Germinal center (tissue), 1 donor: ENCODE measurements around the gene LYRM4.
"Not testable (repeated sequence)": the region's sequence is repeated elsewhere in the genome, so short reads cannot be mapped to it uniquely, and the experiment has no call there.

Source experiments
- DNase-seq: peaks from one replicate; pipeline ENCODE4 v3.0.0; 2012; ENCODE audit warnings: mixed read lengths, low spot score

LYRM4 gene

GRCh38 chr6:5121956-5122355 lies 138.8 kb downstream of the LYRM4 start:
- DNase-seq = no peak

DNA sequence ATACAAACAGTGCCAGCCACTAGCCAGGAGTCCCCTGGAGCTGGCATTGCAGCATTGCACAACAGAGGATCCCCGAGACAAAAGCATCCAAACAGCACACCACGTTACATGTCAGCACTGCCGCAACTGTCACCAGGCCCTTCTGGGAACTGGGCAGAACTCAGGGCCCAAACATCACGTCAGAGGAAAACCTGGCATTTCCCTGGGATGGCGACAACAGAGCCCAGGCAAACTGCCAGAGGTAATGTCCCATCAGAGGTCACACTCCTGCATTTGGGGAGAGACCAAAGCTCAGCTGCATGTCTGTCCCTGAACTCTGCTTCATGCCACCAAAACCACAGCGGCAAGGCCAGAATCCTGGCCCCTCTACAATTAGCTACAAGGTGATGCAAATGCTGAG lies 139.3 kb downstream of the LYRM4 start:
- no peak for DNase-seq

- not testable (repeated sequence) for DNase-seq
These were observed 140.2 kb downstream of the LYRM4 start for GRCh38 chr6:5120543-5120942.

DNA sequence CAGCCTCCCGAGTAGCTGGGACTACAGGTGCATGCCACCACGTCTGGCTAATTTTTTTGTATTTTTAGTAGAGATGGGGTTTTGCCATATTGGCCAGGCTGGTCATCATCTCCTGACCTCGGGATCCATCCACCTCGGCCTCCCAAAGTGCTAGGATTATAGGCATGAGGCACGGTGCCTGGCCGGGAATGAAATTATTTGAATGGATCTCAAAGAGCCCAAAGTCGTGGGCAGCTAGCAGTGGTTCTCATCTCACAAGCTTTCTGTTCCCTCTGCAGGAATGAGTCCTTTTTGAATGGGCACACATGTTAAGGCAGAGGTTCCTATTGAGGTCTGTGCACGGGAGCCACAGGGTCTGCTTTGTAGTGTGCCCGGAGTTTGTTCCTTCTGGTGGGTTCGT lies 140.7 kb downstream of the LYRM4 start:
- DNase-seq = no peak

GRCh38 chr6:5119090-5119951 lies 141.4 kb downstream of the LYRM4 start:
- DNase-seq = no peak

DNA sequence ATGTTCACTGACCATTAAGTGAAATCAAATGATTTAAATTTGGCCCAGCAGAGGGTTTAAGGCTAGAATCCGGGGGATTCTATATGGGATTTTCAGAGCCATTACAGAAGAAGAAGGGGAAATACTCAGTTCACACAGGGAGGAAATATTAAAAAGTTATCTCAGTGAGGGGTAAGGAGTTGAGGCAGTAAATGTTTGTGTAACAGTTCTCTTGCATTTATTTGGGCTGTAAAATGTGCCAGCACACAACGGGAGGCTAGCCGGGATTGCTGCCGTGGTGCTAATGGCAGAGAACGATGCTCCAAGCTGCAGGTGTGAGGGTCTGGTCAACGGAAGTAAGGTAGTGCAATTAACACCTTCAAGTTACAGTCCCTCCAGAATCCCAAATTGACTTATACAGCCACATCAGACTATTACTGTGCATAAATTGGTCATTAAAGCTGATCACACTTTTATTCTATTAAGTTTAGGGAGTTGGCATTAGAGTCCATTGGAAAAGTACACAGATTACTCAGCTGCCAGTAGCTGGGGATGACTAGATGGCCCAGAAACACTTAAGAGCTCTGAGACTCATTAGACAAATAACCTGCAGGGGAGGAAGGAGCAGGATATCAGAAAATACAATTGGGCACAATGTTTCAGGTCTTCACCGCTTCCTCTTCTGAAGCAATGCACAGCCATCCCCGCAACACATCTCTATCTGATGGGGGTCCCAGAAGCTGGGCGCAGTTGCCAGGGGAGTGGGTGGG lies 144.3 kb downstream of the LYRM4 start:
- DNase-seq = no peak

DNA sequence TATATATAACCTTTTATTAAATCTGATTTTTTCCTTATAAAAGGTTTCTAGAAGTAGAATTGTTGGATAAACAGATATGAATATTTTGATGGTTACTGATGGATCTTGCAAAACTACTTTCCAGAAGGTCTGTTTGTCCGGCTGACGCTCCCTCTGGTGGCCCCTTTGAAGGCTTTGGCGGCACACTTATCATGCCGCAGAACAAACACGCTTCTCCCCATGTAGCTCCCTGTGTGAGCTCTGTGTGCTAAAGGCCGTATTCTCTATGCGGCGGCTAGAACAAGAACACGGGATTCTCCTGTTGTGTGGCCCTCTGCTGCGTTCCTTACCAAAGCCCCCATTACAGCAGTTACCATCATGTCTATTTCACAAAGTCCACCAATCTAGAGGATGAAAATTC lies 145.6 kb downstream of the LYRM4 start:
- DNase-seq = no peak

- no peak for DNase-seq
These were observed 147.7 kb downstream of the LYRM4 start for GRCh38 chr6:5113096-5113495.

- DNase-seq = no peak
These were observed 148.5 kb downstream of the LYRM4 start for GRCh38 chr6:5112066-5112799.

DNA sequence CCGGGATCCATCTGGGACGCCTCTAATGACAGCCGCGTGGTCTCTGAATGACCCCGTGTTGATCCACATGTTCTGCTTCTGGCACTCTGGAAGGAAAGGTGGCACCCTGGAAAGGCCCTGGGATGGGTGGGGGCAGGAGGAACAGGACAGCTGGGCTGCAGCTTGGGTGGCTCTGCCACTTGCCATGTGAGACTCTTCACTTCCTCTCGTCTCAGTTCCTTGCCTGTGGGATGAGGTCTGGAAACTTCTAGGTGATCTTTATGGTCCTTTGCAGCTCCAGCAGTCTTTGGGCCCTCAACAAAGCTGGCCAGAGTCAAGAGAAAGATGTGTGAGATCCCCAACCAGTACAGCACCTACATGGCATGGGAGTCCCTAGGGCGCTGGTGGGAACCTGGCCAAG lies 149.1 kb downstream of the LYRM4 start:
- no peak for DNase-seq

DNA sequence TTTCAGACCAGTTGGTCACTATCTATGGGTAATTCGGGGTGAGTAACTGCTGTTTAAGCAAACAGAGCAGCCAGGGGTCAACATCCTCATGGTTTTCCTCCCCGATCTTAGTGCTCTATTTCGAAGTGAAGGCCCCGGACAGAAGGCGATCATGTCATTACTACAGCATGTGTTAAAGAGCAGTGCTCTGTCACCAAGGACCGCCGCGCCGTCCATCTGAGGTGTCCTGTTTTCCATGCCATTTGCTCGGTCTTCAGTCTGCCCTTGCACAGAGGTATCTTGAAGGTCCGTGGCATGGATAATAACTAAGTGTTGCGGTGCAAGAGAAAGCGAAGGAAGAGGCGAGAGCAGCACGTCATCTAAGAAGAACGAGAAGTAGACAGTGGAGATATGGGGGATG lies 150.5 kb downstream of the LYRM4 start:
- no peak for DNase-seq

- DNase-seq = no peak
These were observed 151.3 kb downstream of the LYRM4 start for GRCh38 chr6:5109436-5109835.

GRCh38 chr6:5108536-5109150 lies 152.1 kb downstream of the LYRM4 start:
- DNase-seq = no peak

DNA sequence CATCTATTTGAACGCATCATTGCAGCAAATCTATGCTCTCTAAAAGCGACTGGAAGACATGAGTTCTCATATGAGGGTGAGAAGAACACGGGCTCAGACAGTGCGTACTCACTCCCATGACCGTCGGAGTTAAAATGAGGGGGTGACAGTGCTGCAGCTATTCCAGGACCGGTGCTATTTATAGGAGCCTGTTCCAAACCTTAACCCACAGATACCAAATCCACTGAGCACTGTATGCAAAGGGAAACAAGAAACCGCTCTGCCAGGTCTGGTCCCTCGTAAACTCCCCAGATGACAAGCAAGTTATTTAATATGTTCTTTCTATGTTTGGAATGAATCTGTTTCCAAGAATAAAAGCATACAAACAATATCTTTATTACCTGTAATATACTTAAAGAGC lies 152.7 kb downstream of the LYRM4 start:
- no peak for DNase-seq

DNA sequence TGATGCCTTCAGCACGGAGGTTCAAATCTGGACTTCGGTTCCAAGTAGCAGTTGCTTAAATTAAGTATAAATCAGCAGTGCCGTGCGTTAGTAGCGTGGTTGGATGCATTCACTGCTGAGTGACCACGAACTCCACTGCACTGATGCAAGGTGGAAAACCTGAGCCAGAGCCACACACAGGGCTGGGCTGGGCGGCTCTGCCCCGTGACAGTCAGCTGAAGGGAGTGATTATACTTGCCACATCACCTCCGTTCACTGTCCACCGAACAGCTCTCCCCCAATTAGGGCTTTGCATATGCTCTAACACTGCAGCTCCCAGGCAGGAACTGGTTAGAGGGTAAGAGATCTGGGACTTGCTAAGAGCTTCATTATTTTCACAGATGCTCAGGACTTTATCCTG lies 153.4 kb downstream of the LYRM4 start:
- DNase-seq = no peak

DNA sequence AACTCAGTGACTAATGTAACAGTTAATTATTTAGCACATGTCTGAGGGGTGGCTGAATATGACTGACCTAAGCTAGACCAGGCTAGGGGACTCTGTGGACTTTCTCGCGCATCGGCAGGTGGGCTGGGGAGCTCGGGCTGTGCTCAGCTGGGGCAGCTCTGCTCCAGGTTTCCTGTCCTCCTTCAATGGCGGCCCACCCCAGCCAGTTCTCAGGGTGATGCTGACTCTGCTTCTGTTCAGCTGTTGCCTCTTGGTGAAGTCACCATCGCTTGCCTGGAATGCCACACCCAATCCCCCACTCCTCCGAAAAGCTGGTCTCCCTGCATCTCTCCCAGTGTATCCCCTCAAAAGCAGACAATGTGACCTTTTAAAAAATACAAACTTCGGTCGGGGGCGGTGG lies 155.6 kb downstream of the LYRM4 start:
- no peak for DNase-seq

GRCh38 chr6:5104667-5105066 lies 156.1 kb downstream of the LYRM4 start:
- no peak for DNase-seq

- DNase-seq = no peak
These were observed 157.5 kb downstream of the LYRM4 start for GRCh38 chr6:5103250-5103649.

DNA sequence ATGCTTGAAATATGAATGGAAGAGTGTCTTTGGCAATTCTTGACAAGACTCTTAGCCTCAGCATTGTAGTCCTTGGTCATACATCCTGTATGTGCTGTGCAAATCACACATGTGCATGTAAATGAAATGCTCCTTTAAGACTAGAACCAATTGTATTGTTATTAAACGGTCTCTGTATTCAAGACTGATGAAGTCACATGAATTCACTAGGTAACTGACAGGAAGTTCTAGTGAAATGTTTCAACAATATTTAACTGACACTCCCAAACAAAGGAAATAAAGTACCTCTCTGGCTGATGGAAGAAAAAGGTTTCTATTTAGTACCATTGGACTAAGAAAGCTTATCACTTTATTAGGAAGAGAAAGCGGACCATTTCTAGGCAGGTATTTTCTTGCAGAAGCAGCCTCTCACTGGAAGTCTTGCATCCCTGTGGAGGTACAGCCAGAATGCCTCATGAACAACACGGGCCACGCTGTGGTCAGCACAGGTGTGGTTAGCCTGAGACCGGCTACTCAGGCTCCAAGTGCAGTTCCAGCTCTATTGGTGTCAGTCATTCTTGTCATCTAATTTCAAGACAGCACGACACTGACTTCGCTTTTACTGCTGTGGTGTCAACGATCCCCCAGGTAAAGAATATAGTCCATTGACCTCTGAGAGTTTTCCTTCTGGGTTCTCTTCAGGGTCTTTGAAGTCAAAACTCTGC lies 158.3 kb downstream of the LYRM4 start:
- DNase-seq = no peak

- DNase-seq = no peak
These were observed 159.9 kb downstream of the LYRM4 start for GRCh38 chr6:5100806-5101205.

DNA sequence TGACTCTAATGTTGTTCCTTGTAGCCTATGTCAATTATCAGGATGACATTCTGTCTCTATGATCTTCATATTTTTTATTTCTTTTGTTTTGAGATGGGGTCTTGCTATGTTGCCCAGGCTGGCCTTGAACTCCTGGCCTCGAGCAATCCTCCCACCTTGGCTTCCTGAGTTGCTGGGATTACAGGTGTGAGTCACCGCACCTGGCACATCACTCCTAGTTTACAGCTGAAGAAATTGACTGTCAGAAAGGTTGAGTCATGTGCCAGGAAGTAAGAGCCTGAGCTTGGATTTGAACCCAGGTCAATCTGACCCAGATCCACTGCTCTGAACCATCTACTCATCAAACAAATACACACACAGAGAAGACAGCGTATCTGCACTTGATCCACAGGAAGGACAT lies 161.2 kb downstream of the LYRM4 start:
- no peak for DNase-seq
